Stomach (tissue), 4 donors: ENCODE results near the gene IL17REL.

Source experiments
- EP300 ChIP-seq: sonication (generic); formaldehyde crosslinking; IDR thresholded peaks from one replicate; pipeline ENCODE4 v1.6.1; 2017; ENCODE audit warnings: antibody characterized with exemption
- POLR2A ChIP-seq, 4 donors: fragments of 450-650 bp; IDR thresholded peaks; one replicate each; pipeline ENCODE4 v1.6.1; 2016; ENCODE audit warnings: antibody characterized with exemption in 4 of 4, control low read depth in 2 of 4, mild to moderate bottlenecking in 1 of 4, moderate library complexity in 1 of 4

- TF ChIP-seq POLR2A (IDR thresholded peaks at IDR 0.05) (no peak), EP300 (no peak)
These were observed 47.3 kb upstream of the IL17REL start for GRCh38 chr22:50059881-50060262.
